Hematopoietic multipotent progenitor cell treated with erythropoietin and hydrocortisone succinate and interleukin-3 and kit ligand, for 8 days (in vitro differentiated cells): ENCODE measurements around the gene DYRK1A.
"Not testable (repeated sequence)": the region's sequence is repeated elsewhere in the genome, so short reads cannot be mapped to it uniquely, and the experiment has no call there.

Experiments used
- DNase-seq: peaks from one replicate; pipeline ENCODE4 v3.0.0-alpha.2; 2015

Gene DYRK1A

GRCh38 chr21:37532868-37533780 lies 166.6 kb downstream of the DYRK1A start:
- no peak for DNase-seq

- no peak for DNase-seq
These were observed 167.9 kb downstream of the DYRK1A start for GRCh38 chr21:37534431-37534830.

GRCh38 chr21:37535130-37535529 lies 168.6 kb downstream of the DYRK1A start:
- DNase-seq = no peak

GRCh38 chr21:37535672-37536071 lies 169.1 kb downstream of the DYRK1A start:
- no peak for DNase-seq

DNA sequence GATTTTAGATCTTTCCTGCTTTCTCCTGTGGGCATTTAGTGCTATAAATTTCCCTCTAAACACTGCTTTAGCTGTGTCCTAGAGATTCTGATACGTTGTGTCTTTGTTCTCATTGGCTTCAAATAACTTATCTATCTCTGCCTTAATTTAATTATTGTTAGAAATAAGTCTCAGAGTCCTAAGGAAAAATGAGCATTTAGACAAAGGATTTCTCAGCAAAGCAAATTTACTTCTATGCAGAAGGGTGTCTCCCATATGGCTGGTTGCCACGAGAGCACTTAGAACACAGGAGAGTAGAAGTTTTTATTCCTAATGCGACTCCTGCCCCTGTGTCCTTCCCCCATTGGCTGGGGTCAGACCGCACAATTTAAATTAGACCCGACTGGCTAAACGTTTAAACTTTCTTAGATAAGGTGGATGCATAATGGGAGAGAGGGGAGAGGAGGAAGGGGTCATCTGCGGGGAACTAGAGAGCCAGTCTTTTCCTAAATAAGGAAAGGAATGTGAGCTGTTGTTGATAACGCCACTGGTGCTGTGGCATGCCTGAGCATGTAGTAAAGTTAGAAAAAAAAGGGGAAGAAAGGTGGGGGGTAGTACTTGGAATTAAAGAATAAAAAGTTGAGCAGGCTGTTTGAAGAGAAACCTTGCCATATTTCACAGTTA lies 170.2 kb downstream of the DYRK1A start:
- peak; percentile 18 for DNase-seq

DNA sequence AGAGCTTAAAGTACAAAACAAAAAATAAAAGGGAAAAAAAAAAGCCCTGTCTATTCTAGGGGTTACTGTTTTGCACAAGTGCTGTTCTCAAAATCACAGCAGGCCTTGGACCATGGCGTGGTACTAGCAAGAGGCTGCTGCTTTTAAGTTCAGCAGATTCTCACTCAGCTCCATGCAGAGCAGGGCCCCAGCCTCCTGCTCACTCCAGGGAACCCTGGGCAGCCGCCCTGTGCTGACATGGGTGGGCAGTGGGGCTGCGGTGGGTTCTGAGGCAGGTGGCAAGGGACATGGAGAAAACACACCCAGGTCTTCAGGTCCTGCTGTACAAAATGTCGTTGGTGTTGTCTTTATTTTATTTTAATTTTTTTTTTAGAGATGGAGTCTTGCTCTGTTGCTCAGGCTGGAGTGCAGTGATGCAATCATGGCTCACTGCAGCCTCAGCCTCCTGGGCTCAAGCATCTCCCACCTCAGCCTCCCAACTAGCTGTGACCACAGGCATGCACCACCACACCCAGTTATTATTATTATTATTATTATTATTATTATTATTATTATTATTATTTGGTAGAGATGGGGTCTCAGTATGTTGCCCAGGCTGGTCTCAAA lies 170.9 kb downstream of the DYRK1A start:
- no peak for DNase-seq

DNA sequence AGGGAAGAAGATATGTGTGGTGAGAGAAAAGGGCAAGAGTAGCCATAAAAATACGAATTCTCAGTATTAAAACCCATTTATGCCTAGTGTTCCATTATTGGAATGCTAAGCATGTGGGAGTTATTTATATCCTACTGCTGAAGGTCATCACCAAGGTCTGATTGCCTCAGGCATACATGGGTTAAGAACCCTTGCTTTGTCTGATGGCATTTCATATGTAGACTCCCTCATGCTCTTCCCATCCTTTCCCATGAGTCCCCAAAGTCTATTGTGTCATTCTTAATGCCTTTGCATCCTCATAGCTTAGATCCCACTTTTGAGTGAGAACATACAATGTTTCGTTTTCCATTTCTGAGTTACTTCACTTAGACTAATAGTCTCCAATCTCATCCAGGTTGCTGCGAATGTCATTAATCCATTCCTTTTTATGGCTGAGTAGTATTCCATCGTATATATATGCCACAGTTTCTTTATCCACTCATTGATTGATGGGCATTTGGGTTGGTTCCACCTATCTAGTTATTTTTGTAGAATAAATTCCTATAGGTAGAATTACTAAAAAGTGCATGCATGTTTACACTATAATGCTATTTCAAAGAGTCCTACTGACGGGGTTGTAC lies 172.5 kb downstream of the DYRK1A start:
- no peak for DNase-seq

- not testable (repeated sequence) for DNase-seq
These were observed 174.6 kb downstream of the DYRK1A start for GRCh38 chr21:37541128-37541527.

- no peak for DNase-seq
These were observed 175.9 kb downstream of the DYRK1A start for GRCh38 chr21:37542512-37542911.

DNA sequence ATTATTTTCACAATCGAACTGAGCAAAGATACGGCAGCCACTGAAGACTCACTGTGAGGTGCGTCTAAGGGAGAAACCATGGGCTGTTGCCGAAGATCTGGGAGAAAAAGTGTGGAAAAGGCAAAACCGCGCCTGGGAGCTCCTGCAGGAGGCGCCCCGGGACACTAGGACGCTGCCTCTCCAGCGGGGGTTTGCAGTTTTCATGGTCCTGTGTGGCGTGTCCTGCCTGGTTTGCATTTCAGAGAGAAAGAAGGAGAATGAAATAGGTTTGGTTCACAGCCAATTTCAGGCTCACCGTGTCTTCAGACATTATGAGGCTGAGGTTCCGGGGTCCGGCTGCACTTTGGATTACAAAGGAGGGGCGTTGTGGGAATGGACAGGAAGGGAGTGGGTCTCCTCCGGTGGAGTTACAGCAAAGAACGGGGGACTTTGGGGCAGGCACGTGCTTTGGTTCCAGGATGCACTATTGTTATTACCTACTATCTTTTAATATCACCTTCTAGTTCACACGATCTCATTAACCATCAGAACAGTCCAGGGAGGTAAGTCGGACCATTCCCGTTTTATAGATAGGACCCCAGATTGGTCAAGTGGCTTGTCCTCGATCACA lies 179.8 kb downstream of the DYRK1A start:
- DNase-seq = no peak

DNA sequence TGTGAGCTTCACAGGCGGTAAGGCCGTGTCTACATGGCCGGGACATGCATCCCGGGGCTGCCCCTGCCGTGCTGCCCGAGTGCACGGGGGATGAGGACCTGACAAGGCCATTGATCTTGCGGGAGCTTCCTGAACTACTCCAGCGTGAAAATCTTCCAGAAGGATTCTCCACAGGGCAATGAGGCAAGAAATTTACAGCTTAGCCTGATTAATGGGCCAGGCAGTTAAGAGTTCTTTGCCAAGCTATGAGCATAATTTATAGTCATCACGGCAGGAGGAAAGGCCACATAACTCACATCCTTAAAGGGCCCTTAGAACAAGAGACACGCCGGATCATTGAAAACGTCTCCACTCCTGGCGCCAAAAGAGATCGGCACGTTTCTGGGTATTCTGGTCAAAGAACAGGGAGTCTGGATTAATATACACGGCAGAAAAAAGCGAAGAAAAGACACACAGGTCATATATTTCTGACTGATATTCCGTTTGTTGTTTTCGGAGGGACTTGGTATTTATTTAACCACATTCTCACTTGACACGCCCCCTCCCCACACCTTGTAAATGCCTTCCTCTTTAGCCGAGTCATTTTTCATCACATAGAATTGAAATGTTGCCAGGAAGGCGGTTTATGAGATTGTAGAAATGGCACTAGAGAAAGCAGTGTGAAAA lies 180.5 kb downstream of the DYRK1A start:
- DNase-seq = peak; percentile 78

GRCh38 chr21:37547615-37548200 lies 181.1 kb downstream of the DYRK1A start:
- DNase-seq = peak; percentile 40

GRCh38 chr21:37548521-37548981 lies 182.0 kb downstream of the DYRK1A start:
- peak; percentile 84 for DNase-seq

- DNase-seq = not testable (repeated sequence)
These were observed 183.2 kb downstream of the DYRK1A start for GRCh38 chr21:37549730-37550129.

GRCh38 chr21:37550157-37550556 lies 183.6 kb downstream of the DYRK1A start:
- no peak for DNase-seq

DNA sequence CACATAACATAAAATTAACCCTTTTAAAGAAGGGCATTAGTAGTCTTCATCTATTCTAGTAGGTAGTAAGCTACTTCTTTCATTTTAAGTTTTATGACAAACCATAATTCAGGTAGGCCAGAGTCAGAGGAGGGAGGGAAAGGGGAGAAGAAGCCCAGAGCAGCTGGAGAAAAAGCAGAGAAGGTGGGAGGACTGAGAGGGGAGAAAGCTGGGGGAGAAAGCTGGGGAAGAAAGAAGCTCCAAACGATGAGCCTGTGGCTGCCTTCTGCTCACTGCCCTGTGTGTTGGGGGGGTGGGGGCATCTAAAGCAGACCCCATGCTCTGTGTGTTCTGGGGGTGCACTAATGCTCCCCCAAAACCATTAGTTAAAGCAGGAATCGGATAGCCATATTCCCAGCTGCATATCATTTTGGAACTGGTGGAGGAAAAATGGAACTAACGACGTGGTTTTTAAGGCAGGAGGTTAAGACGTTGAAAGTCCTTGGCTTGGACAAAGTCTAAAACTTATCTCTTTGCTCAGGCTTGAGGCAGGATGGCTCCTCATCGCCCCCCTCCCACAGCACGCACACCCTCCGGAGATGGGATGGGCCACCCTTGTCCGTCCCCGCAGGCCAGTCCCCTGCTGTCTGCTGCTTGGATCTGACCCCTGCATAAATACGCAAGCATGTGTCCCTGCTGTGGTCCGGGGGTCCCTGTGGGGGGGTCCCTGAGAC lies 184.2 kb downstream of the DYRK1A start:
- no peak for DNase-seq

DNA sequence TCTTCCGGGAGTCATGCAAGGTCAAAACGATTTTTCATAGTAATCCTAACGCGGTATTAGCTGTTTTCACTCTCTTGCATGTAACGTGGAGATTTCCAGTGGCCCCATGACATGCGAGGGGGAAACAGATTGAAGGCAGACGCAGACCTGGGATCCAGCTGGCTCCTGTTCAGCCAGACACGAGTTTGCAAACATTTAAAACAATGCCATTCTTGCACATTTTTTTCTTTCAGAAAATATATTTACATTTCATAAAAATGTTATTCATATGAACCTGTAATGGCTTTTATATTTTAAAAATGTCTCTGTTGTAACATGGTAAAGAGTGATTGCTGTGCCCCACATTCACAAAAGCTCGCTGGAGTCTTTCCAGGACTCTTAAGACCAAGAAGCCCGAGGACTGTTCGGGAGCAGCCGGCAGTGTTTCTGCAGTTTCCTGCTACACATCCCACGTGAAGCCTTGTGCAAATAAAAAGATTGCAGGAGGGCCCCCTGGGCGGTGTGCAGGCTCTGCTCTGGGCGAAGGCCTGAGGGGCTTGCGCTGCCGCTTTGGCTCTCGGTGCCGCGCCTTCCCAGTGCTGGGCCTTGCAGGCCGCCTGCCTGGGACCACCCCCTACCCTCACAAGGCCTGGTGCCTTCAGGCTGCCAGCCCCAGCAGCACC lies 184.9 kb downstream of the DYRK1A start:
- no peak for DNase-seq

- DNase-seq = no peak
These were observed 185.4 kb downstream of the DYRK1A start for GRCh38 chr21:37551993-37552355.

- DNase-seq = no peak
These were observed 186.0 kb downstream of the DYRK1A start for GRCh38 chr21:37552496-37553029.

DNA sequence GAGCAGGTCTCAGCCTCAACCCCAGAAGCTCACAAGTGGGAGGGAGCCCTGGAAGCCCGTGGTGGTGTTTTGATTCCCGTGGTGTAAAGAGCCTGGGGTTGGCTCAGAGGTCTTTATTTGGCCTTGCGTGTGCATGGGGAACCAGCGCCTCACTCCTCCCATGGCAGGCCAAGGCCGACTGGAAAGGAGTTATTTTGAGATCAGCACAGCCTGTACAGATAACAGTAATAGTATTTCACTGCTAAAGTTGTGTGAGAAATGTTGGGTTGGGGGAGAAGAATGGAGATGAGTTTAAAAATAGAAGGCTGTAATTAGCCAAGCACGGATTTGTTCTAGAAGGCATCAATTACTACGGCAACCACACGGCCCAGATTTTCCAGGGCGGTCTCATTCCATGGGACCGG lies 186.5 kb downstream of the DYRK1A start:
- no peak for DNase-seq
